Measurements from ENCODE around the gene KRTAP4-7. TPM values are rescaled to one million over a fixed set of nuclear protein-coding genes. Genes with fewer than 3 reads are reported as not detected.
"Not testable (repeated sequence)": the region's sequence is repeated elsewhere in the genome, so short reads cannot be mapped to it uniquely, and the experiment has no call there.

The KRTAP4-7 gene
- total and polyA plus RNA-seq, 2 experiments from 2014 or later = not detected

DNA sequence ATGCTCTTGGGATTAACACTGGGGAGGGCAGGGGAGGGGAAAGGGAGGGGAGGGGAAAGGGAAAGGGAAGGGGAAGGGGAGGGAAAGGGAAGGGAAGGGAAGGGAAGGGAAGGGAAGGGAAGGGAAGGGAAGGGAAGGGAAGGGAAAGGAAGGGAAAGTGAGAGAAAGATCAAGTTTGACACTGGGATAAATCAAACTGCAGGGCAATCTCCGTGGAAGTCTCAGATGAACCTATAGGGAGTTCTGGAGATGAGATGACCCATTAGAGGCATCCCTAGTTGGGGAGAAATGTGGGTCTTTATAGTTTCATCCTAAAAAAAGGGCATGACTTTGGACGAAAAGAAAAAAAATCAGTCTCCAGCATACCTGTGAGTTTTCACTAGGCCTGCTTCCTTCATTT, 37.8 kb downstream of the KRTAP4-7 start (continued):
- TF ChIP-seq, protein P1, sequence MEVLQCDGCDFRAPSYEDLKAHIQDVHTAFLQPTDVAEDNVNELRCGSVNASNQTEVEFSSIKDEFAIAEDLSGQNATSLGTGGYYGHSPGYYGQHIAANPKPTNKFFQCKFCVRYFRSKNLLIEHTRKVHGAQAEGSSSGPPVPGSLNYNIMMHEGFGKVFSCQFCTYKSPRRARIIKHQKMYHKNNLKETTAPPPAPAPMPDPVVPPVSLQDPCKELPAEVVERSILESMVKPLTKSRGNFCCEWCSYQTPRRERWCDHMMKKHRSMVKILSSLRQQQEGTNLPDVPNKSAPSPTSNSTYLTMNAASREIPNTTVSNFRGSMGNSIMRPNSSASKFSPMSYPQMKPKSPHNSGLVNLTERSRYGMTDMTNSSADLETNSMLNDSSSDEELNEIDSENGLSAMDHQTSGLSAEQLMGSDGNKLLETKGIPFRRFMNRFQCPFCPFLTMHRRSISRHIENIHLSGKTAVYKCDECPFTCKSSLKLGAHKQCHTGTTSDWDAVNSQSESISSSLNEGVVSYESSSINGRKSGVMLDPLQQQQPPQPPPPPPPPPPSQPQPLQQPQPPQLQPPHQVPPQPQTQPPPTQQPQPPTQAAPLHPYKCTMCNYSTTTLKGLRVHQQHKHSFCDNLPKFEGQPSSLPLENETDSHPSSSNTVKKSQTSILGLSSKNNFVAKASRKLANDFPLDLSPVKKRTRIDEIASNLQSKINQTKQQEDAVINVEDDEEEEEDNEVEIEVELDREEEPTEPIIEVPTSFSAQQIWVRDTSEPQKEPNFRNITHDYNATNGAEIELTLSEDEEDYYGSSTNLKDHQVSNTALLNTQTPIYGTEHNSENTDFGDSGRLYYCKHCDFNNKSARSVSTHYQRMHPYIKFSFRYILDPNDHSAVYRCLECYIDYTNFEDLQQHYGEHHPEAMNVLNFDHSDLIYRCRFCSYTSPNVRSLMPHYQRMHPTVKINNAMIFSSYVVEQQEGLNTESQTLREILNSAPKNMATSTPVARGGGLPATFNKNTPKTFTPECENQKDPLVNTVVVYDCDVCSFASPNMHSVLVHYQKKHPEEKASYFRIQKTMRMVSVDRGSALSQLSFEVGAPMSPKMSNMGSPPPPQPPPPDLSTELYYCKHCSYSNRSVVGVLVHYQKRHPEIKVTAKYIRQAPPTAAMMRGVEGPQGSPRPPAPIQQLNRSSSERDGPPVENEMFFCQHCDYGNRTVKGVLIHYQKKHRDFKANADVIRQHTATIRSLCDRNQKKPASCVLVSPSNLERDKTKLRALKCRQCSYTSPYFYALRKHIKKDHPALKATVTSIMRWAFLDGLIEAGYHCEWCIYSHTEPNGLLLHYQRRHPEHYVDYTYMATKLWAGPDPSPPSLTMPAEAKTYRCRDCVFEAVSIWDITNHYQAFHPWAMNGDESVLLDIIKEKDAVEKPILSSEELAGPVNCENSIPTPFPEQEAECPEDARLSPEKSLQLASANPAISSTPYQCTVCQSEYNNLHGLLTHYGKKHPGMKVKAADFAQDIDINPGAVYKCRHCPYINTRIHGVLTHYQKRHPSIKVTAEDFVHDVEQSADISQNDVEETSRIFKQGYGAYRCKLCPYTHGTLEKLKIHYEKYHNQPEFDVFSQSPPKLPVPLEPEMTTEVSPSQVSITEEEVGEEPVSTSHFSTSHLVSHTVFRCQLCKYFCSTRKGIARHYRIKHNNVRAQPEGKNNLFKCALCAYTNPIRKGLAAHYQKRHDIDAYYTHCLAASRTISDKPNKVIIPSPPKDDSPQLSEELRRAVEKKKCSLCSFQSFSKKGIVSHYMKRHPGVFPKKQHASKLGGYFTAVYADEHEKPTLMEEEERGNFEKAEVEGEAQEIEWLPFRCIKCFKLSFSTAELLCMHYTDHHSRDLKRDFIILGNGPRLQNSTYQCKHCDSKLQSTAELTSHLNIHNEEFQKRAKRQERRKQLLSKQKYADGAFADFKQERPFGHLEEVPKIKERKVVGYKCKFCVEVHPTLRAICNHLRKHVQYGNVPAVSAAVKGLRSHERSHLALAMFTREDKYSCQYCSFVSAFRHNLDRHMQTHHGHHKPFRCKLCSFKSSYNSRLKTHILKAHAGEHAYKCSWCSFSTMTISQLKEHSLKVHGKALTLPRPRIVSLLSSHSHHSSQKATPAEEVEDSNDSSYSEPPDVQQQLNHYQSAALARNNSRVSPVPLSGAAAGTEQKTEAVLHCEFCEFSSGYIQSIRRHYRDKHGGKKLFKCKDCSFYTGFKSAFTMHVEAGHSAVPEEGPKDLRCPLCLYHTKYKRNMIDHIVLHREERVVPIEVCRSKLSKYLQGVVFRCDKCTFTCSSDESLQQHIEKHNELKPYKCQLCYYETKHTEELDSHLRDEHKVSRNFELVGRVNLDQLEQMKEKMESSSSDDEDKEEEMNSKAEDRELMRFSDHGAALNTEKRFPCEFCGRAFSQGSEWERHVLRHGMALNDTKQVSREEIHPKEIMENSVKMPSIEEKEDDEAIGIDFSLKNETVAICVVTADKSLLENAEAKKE (CRISPR knock-in tag; IDR thresholded peaks at IDR 0.05) = no peak
- TF ChIP-seq JUNB (IDR thresholded peaks at IDR 0.05; ENCODE audit: unreplicated experiment) = no peak

DNA sequence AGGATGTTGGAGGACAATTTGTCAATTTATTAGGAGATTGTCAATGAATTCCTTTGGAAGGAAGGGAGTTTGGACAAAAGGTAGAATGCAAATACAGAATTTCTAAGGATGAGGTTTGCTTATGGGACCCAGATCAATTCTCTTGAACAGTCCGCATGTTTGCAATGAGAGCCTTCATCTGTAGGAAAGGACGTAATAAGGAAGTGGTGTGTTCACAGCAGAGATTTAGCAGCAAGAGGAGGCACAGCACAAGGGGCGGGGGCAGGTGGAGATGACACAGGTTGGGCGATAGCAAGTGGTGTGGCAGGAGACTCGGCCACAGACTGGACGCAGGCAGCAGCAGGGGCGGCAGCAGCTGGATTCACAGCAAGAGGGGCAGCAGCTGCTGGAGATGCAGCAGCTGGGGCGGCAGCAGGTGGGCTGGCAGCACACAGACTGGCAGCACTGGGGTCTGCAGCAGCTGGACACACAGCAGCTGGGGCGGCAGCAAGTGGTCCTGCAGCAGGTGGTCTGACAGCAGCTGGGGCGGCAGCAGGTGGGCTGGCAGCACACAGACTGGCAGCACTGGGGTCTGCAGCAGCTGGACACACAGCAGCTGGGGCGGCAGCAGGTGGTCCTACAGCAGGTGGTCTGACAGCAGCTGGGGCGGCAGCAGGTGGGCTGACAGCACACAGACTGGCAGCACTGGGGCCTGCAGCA, 39.5 kb downstream of the KRTAP4-7 start:
- not testable (repeated sequence) for H3K9me3 Mint-ChIP-seq; H3K79me2 ChIP-seq (replicated peaks; ENCODE audit: insufficient read depth); ATAC-seq; H3K36me3 ChIP-seq (ENCODE audit: insufficient read depth); H3K27ac Mint-ChIP-seq; H4K20me1 ChIP-seq (replicated peaks; ENCODE audit: insufficient read depth); H3K4me3 Mint-ChIP-seq; H2AFZ ChIP-seq; H3K27me3 ChIP-seq (ENCODE audit: insufficient read depth); H3K4me3 ChIP-seq; H3K9me2 ChIP-seq (ENCODE audit: insufficient read depth); H3K27me3 Mint-ChIP-seq (ENCODE audit: insufficient read depth, low read depth, poor library complexity); H3F3A ChIP-seq (replicated peaks; ENCODE audit: low read depth); H3K36me3 Mint-ChIP-seq (ENCODE audit: low read depth); H3K4me2 ChIP-seq; DNase-seq (ENCODE audit: low spot score); H3K27ac ChIP-seq (ENCODE audit: low read depth); H3K4me1 ChIP-seq (ENCODE audit: insufficient read depth)
- peaks cover 12% of the 10 kb centered on the region for H3K4me1 Mint-ChIP-seq

DNA sequence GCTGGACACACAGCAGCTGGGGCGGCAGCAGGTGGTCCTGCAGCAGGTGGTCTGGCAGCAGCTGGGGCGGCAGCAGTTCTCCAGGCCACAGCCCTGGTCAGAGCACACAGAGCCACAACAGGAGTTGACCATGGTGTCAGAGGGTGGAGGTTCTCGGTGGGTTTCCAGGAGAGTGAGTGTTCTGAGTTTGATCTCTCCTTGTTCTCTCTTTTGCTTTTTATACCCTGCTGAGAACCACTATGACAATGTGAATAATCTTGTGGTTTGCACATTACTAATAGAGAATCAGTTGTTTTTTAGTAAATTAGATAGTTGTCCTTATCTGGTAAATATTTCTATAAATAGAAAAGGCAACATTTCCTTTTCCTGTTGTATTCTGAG, 40.0 kb downstream of the KRTAP4-7 start, which contains the start of gene KRTAP4-12:
Gene KRTAP4-12 (minus strand): TSS at position 192 of the 381 bp plus-strand sequence. CDS start 60 bp downstream, at position 132.
- DNase-seq (ENCODE audit: low spot score); H3K36me3 ChIP-seq (ENCODE audit: insufficient read depth); H3K4me2 ChIP-seq; H3K27me3 Mint-ChIP-seq (ENCODE audit: insufficient read depth, low read depth, poor library complexity); H3K27ac Mint-ChIP-seq; H3K27me3 ChIP-seq (ENCODE audit: insufficient read depth); H3K79me2 ChIP-seq (replicated peaks; ENCODE audit: insufficient read depth); H3K4me1 Mint-ChIP-seq; H3F3A ChIP-seq (replicated peaks; ENCODE audit: low read depth); H4K20me1 ChIP-seq (replicated peaks; ENCODE audit: insufficient read depth); ATAC-seq; H3K4me3 ChIP-seq; H3K9me3 Mint-ChIP-seq; H3K27ac ChIP-seq (ENCODE audit: low read depth); H3K4me1 ChIP-seq (ENCODE audit: insufficient read depth); H3K4me3 Mint-ChIP-seq; H3K36me3 Mint-ChIP-seq (ENCODE audit: low read depth); H3K9me2 ChIP-seq (ENCODE audit: insufficient read depth); H2AFZ ChIP-seq: not testable (repeated sequence)

Data from GM23338 (cell line).